Measurements from ENCODE around the gene TSPEAR. TPM values are rescaled to one million over a fixed set of nuclear protein-coding genes. Genes with fewer than 3 reads are reported as not detected.
"Not testable (repeated sequence)": the region's sequence is repeated elsewhere in the genome, so short reads cannot be mapped to it uniquely, and the experiment has no call there.

Gene TSPEAR
- total and polyA plus RNA-seq, 10 donors: 0.02 to 0.22 (median 0.03) TPM; not detected in 7

DNA sequence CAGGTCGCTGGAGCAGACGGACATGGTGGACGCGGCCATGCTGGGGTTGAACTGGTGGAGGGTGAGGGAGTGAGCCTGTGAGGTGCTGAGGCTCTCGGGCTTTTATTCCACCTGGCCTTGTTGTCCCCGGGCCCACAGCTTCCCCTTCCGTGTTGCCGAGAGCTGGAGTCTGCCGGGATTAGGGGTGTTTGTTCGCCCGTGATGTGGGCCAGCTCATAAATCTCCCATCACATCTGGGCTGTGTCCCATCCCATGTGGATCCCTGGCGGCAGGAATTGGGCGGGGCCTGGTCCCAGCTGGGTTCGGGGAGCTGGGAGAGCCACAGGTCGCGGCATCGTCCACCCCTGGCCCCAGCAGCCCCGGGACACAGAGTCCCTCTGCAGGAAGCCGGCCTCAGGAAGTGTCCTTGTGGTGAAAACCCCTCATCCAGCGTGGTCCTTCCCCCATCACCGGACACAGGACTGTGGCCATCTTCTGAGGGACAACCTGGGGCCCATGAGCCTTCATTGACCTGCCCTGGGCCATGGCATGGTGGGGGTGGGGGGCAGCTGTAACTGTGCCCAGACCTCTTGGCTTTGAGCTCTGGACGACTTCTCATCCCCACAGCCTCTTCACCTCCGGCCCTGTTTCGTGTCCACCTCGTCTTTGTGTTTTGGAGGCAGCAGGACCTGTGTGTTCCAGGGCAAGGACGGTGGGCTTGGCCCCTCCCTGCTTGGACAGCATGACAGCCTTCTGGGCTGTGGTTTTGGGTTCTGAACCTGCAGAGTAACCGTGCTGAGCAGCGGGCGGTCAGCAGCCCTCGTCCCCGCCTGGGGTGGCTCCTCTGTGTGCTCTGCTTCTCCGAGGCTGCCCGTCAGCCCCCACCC lies 118.7 kb downstream of the TSPEAR start, which contains the start of gene KRTAP10-6:
KRTAP10-6 (minus strand) TSS at position 60 of the 866 bp plus-strand sequence; CDS start at position 39, 21 bp downstream.
- no peak within 1 kb of the TSS for H3K27ac ChIP-seq
- no peaks in the 10 kb centered on the region for H3K4me1 ChIP-seq
- H3K27me3 ChIP-seq (replicated peaks in 1 of 7): peaks cover 0 to 39% (median 12%) of the 10 kb centered on the region in 7 donors
- no peak for DNase-seq
- 57 to 70% (median 61%) methylated on average over 18 to 33 of the region's 33 CpGs for WGBS, 5 donors
- TF ChIP-seq POLR2AphosphoS5 (IDR thresholded peaks at IDR 0.05) (no peak), POLR2A (IDR thresholded peaks at IDR 0.05) (no peak)
- TF ChIP-seq, protein P1, sequence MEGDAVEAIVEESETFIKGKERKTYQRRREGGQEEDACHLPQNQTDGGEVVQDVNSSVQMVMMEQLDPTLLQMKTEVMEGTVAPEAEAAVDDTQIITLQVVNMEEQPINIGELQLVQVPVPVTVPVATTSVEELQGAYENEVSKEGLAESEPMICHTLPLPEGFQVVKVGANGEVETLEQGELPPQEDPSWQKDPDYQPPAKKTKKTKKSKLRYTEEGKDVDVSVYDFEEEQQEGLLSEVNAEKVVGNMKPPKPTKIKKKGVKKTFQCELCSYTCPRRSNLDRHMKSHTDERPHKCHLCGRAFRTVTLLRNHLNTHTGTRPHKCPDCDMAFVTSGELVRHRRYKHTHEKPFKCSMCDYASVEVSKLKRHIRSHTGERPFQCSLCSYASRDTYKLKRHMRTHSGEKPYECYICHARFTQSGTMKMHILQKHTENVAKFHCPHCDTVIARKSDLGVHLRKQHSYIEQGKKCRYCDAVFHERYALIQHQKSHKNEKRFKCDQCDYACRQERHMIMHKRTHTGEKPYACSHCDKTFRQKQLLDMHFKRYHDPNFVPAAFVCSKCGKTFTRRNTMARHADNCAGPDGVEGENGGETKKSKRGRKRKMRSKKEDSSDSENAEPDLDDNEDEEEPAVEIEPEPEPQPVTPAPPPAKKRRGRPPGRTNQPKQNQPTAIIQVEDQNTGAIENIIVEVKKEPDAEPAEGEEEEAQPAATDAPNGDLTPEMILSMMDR (IDR thresholded peaks at IDR 0.05 in 8 of 11, conservative IDR thresholded peaks at IDR 0.05 in 3 of 11): no peak
- H3K36me3 ChIP-seq: no peaks in the 10 kb centered on the region
- no peaks in the 10 kb centered on the region for H3K9me3 ChIP-seq
- intact Hi-C loops (cut with DNase I; ENCODE audit: low total_unique reads): no loop called here
- no peak within 1 kb of the TSS for H3K4me3 ChIP-seq

DNA sequence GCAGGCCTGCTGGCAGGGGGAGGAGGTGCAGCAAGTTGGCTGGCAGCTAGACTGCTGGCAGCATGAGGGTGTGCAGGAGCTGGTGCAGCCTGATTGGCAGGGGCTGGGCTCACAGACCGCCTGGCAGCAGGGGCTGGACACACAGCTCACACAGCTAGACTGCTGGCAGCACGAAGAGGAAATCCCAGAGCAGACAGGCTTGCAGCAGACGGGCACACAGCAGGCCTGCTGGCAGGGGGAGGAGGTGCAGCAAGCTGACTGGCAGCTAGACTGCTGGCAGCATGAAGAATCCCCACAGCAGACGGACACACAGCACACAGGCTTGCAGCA lies 119.6 kb downstream of the TSPEAR start:
- H3K4me1 ChIP-seq; H3K27ac ChIP-seq; H3K36me3 ChIP-seq; H3K9me3 ChIP-seq; H3K4me3 ChIP-seq; DNase-seq; intact Hi-C loops (cut with DNase I; ENCODE audit: low total_unique reads): not testable (repeated sequence)
- peaks cover 0 to 38% (median 12%) of the 10 kb centered on the region in 7 donors for H3K27me3 ChIP-seq (replicated peaks in 1 of 7)
- WGBS, 5 donors: 38 to 77% (median 54%) methylated on average over 1 to 4 of the region's 4 CpGs; no CpG with 5 or more reads in 1 of the 5 donors

DNA sequence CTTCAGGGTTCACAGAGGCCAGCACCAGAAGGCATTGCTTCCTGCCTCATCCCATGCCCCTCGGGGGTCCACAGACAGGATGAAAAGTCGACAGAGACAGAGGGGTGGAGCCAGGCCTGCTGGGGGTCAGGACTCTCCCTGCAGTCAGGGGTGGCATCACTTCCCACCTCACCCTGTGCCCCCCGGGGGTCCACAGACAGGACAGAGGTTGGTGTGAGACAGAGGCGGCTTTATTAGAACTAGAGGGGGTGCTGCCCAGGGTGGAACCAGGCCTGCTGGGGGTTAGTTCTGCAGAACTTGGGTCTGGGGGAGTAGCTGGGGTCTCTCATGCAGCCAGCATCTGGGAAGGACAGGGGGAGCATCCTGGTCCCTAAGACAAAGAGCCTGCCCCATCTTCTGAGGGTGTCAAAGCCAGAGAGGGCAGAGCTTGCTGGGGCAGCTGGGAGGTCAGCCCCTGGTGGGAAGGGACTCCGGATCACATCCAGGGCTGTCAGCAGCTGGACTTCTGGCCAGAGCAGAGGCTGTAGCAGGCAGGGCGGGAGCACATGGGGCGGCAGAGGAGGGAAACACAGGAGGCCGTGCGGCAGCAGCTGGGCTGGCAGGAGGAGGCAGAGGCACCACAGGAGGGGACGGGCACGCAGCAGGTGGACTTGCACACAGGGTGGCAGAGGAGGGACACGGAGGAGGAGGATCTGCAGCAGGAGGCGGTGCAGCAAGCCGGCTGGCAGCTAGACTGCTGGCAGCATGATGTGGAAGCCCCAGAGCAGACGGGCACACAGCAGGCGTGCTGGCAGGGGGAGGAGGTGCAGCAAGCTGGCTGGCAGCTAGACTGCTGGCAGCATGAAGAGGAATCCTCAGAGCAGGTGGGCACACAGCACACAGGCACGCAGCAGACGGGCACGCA lies 120.2 kb downstream of the TSPEAR start:
- H3K9me3 ChIP-seq; H3K4me3 ChIP-seq; DNase-seq; intact Hi-C loops (cut with DNase I; ENCODE audit: low total_unique reads); H3K27ac ChIP-seq; H3K36me3 ChIP-seq; H3K4me1 ChIP-seq: not testable (repeated sequence)
- peaks cover 0 to 42% (median 14%) of the 10 kb centered on the region in 7 donors for H3K27me3 ChIP-seq (replicated peaks in 1 of 7)
- WGBS, 5 donors: 74 to 82% (median 76%) methylated on average over 15 to 18 of the region's 19 CpGs

DNA sequence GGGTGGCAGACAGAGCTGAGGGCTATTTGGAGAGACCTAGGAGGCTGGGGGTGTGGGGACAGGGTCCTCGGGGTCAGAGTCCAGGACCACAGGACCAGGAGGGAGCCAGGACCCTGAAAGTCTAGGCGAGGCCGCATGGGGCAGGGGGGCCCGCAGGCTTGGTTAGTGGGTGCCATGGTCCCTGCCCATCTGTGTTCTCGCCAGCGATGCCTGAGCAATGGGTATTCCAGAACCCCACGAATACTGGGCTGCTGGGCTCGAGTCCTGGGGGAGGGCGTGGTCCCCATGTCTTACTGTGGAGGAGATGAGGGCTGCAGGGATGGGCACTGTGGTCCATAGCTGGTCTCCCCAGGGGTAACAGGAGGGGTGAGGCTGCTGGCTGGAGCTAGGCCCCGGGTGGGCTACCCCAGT lies 121.1 kb downstream of the TSPEAR start:
- H3K4me3 ChIP-seq: no peak overlapping the region
- H3K27ac ChIP-seq: no peak overlapping the region
- TF ChIP-seq POLR2AphosphoS5 (IDR thresholded peaks at IDR 0.05): no peak
- peaks cover 0 to 49% (median 16%) of the 10 kb centered on the region in 7 donors for H3K27me3 ChIP-seq (replicated peaks in 1 of 7)
- no peaks in the 10 kb centered on the region for H3K4me1 ChIP-seq
- intact Hi-C loops (cut with DNase I; ENCODE audit: low total_unique reads): no loop called here
- peaks cover 0 to 6% (median 0%) of the 10 kb centered on the region in 8 donors for H3K9me3 ChIP-seq
- no peaks in the 10 kb centered on the region for H3K36me3 ChIP-seq
- DNase-seq: no peak
- WGBS, 5 donors: 73 to 88% (median 82%) methylated on average over 8 to 10 of the region's 10 CpGs

DNA sequence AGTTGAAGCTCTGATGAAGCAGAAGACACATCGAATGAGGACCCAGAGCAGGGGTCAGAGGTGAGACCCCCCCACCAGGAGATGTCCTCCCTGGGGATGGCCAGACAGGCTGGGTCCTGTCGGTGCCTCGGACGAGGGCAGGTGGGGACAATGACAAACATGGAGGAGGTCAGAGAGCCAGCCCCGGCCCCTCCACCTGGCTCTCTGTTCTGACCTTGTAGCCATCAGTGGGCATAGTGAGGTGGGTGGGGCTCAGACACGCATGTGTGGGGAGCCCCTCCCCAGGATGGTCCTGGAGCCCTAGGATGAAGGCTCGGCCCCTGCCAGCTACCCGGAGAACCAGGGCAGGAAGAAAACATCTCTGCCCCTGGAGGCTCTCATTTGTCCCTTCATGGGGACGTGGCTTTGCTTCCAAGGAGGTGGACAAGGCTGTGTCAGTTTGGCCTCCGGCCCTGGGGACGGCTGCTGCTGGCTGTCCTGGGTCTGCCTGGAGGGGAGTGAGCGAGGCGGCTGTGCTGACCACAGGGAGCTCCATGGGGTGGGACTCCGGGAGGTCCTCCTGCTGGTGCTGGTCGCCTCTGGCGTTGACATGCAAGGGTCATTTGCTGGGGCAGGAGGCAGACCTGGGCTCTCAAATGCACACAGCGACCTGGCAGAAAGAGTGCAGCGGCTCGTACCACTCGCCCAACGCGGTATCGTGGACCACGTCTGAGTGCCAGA lies 121.6 kb downstream of the TSPEAR start:
- Histone ChIP-seq H3K27ac (no peak overlapping the region), H3K9me3 (peaks cover 0 to 6% (median 0%) of the 10 kb centered on the region in 8 donors), H3K36me3 (no peaks in the 10 kb centered on the region), H3K4me1 (no peaks in the 10 kb centered on the region), H3K27me3 (replicated peaks in 1 of 7) (peaks cover 0 to 55% (median 16%) of the 10 kb centered on the region in 7 donors), H3K4me3 (no peak overlapping the region)
- DNase-seq: no peak
- intact Hi-C loops (cut with DNase I; ENCODE audit: low total_unique reads): no loop called here
- 73 to 83% (median 83%) methylated on average over 19 to 24 of the region's 24 CpGs for WGBS, 5 donors
- TF ChIP-seq, protein P1 (IDR thresholded peaks at IDR 0.05 in 8 of 11, conservative IDR thresholded peaks at IDR 0.05 in 3 of 11): no peak
- TF ChIP-seq POLR2A (IDR thresholded peaks at IDR 0.05) (no peak), POLR2AphosphoS5 (IDR thresholded peaks at IDR 0.05) (no peak)

Data from spleen (tissue), 11 donors.